ENCODE measurements around the gene EPM2A.

GRCh38 chr6:145699462-145699861 is 35.9 kb downstream of the EPM2A start:
- TF ChIP-seq, protein P1, sequence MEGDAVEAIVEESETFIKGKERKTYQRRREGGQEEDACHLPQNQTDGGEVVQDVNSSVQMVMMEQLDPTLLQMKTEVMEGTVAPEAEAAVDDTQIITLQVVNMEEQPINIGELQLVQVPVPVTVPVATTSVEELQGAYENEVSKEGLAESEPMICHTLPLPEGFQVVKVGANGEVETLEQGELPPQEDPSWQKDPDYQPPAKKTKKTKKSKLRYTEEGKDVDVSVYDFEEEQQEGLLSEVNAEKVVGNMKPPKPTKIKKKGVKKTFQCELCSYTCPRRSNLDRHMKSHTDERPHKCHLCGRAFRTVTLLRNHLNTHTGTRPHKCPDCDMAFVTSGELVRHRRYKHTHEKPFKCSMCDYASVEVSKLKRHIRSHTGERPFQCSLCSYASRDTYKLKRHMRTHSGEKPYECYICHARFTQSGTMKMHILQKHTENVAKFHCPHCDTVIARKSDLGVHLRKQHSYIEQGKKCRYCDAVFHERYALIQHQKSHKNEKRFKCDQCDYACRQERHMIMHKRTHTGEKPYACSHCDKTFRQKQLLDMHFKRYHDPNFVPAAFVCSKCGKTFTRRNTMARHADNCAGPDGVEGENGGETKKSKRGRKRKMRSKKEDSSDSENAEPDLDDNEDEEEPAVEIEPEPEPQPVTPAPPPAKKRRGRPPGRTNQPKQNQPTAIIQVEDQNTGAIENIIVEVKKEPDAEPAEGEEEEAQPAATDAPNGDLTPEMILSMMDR (IDR thresholded peaks at IDR 0.05; ENCODE audit: insufficient read depth, low read length, poor library complexity, severe bottlenecking), result no peak
- TF ChIP-seq EZH2phosphoT487 (conservative IDR thresholded peaks at IDR 0.05; ENCODE audit: low read length), result no peak
